Stomach (tissue), 4 donors: ENCODE results near the gene PIK3C2B.
"Not testable (repeated sequence)": the region's sequence is repeated elsewhere in the genome, so short reads cannot be mapped to it uniquely, and the experiment has no call there.

Source experiments
- POLR2A ChIP-seq, 4 donors: fragments of 450-650 bp; IDR thresholded peaks; one replicate each; pipeline ENCODE4 v1.6.1; 2016; ENCODE audit warnings: antibody characterized with exemption in 4 of 4, control low read depth in 2 of 4, mild to moderate bottlenecking in 1 of 4, moderate library complexity in 1 of 4
- TF ChIP-seq, protein P1 (sequence below), 7 experiments: fragments of 450-650 bp in 4 of 7; fragments of 200-600 bp in 3 of 7; sonication (generic) in 3 of 7; IDR thresholded peaks; one replicate each; pipeline ENCODE4 v1.5.1; 2016 to 2019; ENCODE audit warnings: antibody characterized with exemption in 7 of 7, control low read depth in 2 of 7, mild to moderate bottlenecking in 1 of 7

GRCh38 chr1:204517382-204517781, 22.8 kb upstream of the PIK3C2B start:
- not testable (repeated sequence) for TF ChIP-seq POLR2A (IDR thresholded peaks at IDR 0.05)
- TF ChIP-seq, protein P1, sequence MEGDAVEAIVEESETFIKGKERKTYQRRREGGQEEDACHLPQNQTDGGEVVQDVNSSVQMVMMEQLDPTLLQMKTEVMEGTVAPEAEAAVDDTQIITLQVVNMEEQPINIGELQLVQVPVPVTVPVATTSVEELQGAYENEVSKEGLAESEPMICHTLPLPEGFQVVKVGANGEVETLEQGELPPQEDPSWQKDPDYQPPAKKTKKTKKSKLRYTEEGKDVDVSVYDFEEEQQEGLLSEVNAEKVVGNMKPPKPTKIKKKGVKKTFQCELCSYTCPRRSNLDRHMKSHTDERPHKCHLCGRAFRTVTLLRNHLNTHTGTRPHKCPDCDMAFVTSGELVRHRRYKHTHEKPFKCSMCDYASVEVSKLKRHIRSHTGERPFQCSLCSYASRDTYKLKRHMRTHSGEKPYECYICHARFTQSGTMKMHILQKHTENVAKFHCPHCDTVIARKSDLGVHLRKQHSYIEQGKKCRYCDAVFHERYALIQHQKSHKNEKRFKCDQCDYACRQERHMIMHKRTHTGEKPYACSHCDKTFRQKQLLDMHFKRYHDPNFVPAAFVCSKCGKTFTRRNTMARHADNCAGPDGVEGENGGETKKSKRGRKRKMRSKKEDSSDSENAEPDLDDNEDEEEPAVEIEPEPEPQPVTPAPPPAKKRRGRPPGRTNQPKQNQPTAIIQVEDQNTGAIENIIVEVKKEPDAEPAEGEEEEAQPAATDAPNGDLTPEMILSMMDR (IDR thresholded peaks at IDR 0.05): not testable (repeated sequence)
